ENCODE data around the gene BDKRB1.

Gene BDKRB1

DNA sequence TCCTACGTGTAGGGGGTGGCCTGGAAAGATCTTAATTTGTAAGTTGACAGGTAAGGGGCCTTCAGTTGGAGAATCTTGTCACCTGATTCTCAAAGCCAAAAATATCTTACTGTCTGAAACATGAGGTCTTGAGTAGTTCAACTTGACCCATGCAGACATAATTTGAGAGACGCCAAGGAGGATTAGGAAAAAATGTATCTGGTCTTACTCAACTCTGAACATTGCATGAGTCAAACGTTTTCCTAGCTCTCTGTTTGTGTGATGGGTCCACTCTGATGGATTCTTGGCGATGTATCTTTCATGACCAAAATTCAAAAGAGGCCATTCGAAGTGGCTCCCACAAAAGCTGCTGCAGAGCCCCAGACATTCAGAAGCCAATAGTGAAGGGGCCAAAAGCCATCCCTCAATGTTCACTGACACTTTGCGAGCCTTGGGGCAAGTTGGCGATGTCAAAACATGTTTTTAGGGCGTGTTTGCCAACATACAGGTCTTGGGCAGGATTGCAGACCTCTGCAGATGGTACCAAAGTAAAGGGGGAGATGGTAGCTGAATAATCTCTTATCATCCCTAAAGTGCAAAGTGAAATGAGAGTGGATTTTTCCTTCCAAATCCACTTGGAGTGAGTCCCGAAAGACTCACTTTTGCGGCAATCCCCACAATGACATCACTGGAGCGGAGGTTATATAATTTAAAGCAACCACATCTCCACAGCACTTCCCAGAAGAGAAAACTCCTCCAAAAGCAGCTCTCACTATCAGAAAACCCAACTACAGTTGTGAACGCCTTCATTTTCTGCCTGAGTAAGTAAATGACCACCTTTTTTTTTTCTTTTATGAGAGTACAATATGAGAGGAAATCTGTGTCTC, at the start of gene BDKRB1:
TSS of gene BDKRB1 (plus strand) at position 710 of the 866 bp plus-strand sequence. CDS start 7,473 bp downstream, outside the sequence.
- TF ChIP-seq, protein P1, sequence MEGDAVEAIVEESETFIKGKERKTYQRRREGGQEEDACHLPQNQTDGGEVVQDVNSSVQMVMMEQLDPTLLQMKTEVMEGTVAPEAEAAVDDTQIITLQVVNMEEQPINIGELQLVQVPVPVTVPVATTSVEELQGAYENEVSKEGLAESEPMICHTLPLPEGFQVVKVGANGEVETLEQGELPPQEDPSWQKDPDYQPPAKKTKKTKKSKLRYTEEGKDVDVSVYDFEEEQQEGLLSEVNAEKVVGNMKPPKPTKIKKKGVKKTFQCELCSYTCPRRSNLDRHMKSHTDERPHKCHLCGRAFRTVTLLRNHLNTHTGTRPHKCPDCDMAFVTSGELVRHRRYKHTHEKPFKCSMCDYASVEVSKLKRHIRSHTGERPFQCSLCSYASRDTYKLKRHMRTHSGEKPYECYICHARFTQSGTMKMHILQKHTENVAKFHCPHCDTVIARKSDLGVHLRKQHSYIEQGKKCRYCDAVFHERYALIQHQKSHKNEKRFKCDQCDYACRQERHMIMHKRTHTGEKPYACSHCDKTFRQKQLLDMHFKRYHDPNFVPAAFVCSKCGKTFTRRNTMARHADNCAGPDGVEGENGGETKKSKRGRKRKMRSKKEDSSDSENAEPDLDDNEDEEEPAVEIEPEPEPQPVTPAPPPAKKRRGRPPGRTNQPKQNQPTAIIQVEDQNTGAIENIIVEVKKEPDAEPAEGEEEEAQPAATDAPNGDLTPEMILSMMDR (IDR thresholded peaks at IDR 0.05): no peak

DNA sequence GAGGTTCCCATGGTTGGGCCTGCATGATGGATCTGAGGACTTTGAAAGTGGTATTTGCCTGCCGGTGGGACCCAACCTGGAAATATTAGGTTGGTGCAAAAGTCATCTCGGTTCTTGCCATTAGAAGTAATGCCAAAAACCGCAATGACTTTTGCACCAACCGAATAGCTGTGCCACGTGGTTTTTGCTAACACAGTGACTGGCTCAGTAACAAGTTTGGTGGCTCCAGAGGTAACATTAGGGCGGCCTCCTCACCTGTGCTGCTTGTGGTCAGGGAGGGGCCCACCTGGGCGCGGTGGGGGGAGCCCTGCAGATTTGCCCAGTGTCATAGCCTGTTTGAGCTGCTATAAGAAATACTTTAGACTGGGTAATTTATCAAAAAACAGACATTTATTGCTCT, 49.5 kb upstream of the BDKRB1 start:
- TF ChIP-seq, protein P1 (IDR thresholded peaks at IDR 0.05): no peak

DNA sequence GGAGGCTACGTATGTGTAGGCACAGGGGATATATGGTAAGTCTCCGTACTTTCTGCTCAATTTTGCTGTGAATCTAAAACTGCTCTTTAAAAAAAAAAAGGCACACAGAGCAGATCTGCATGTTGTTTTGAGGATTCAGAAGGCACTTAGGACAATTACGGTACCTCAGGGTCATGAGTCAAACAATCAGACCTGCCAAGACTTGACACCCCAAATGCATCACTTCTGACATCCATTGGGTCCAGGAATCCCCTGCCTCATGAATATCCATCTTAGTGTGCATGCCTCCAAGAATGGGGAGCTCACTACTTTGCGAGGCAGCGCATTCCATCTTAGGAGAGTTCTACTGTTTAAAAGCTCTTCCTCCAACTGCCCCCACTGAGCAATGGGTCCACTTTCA, 48.3 kb upstream of the BDKRB1 start:
- TF ChIP-seq, protein P1 (IDR thresholded peaks at IDR 0.05): no peak

DNA sequence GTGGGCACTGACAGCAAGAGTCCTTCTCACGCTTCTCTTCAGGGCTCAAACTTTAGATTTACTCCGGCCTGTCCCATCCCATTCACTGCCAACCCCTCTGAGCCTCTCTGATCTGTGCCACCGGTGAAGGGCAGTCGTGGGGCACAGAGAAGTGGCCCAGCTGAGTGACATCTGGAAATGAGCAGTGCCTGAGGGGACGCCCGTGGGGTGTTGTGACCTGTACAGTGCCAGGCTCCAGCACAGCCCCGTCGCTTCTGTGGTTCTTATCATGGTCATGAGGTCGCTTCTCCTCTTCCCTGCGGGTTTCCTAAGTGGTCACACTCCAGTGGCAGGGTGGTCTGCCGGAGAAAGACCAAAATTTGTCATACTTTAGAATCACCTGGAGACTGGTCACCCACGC, 47.3 kb upstream of the BDKRB1 start:
- TF ChIP-seq, protein P1 (IDR thresholded peaks at IDR 0.05): no peak

GRCh38 chr14:96212140-96212539, 43.9 kb upstream of the BDKRB1 start:
- TF ChIP-seq, protein P1 (IDR thresholded peaks at IDR 0.05): no peak

GRCh38 chr14:96212896-96213295, 43.1 kb upstream of the BDKRB1 start:
- TF ChIP-seq, protein P1 (IDR thresholded peaks at IDR 0.05): no peak

GRCh38 chr14:96213871-96214465, 42.0 kb upstream of the BDKRB1 start:
- TF ChIP-seq, protein P1 (IDR thresholded peaks at IDR 0.05): no peak
